GM12878 (cell line): ENCODE results near the gene NPL.

ENCODE experiments used
- ESRRA ChIP-seq: IDR thresholded peaks from 2 replicates; pipeline ENCODE4 v1.6.1; 2012; ENCODE audit warnings: mild to moderate bottlenecking, low read length, improper control_type of control experiment
- POLR2AphosphoS5 ChIP-seq: IDR thresholded peaks from 2 replicates; pipeline ENCODE4 v1.6.1; 2011; ENCODE audit warnings: mild to moderate bottlenecking, low read length, inconsistent platforms

DNA sequence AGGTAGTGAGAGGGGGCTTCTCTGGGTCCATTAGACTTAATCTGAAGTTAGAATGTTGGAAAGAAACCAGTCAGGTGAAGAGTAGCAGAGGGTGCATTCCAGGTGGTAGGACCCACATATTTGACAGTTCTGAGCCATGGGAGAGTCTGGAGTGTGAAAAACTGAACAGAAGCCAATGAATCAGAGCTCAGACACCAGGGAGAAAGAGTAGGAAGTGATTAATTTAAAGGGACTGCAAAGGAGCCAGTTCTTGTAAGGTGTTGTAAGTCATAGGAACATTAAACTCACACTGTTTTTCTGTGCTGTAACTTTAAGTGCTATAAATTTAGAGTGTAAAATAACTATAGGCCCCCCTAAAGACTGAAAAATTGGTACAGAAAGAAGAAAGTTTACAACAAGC lies 43.7 kb downstream of the NPL start:
- TF ChIP-seq POLR2AphosphoS5, result no peak
- TF ChIP-seq ESRRA, result no peak
